ENCODE measurements around the gene ARL14.
"Not testable (repeated sequence)": the region's sequence is repeated elsewhere in the genome, so short reads cannot be mapped to it uniquely, and the experiment has no call there.

Gene ARL14

GRCh38 chr3:160677459-160677881, 510 bp downstream of the ARL14 start:
- DNase-seq (ENCODE audit: low read depth) = peak; percentile 40

GRCh38 chr3:160678292-160678842, 1.4 kb downstream of the ARL14 start:
- no peak for DNase-seq (ENCODE audit: low read depth)

DNA sequence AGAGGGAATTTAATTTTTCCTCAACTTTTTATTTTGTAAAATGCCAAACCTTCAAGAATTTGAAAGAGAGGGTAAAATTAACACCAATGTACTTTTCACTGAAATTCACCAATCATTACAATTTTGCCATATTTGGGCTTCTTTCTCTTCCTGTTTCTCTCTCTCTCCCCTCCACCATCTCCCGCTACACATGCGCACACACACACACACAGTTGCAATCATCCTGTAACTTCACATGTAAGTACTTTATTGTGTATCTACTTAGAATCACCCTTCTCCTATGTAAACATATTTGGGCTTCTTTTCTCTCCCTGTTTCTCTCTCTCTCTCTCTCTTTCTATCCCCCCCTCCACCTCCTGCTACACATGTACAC, 7.4 kb downstream of the ARL14 start:
- DNase-seq (ENCODE audit: low read depth) = no peak

GRCh38 chr3:160685144-160685766, 8.3 kb downstream of the ARL14 start:
- DNase-seq (ENCODE audit: low read depth) = peak; percentile 42

DNA sequence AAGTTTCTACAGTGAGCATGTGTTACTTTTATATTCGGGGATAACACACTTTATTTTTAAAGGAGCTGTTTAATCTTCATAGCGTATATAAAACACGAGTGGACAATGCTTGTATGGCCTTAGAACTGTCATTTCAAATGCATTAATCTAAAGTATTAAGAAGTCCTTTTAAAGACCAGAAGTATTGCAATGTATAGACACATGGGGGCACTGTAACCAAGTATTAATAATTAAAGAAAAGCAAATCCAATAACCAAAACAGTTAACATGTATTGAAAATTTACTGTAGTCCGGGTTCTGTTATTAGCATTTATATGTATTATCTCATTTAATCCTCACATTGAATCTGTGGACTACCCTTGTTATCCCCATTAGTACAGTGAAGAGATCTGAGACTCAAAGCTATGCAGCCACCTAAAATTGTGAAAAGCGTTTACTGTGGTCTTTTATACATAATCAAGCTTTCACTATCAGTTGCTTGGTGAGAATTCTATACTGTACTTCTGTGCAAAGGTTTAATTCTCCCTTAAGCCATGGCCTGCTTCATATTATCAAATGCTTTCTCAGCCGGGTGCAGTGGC, 10.1 kb downstream of the ARL14 start:
- peak; percentile 57 for DNase-seq (ENCODE audit: low read depth)

GRCh38 chr3:160691151-160691550, 14.2 kb downstream of the ARL14 start:
- DNase-seq (ENCODE audit: low read depth) = no peak

- no peak for DNase-seq (ENCODE audit: low read depth)
These were observed 15.0 kb downstream of the ARL14 start for GRCh38 chr3:160691962-160692361.

DNA sequence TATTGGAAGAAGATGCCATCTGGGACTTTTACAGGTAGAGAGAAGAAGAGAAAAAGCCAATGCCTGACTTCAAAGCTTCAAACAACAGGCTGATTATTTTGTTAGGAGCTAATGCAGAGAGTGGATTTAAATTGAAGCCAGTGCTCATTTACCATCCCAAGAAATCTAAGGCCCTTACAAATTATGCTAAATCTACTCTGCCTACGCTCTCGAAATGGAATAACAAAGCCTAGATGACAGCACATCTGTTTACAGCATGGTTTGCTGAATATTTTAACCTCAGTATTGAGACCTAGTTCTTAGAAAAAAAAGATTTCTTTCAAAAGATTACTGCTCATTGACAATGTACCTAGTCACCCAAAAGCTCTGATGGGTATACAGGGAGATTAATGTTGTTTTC, 16.2 kb downstream of the ARL14 start:
- DNase-seq (ENCODE audit: low read depth) = no peak

GRCh38 chr3:160694345-160694744, 17.4 kb downstream of the ARL14 start:
- DNase-seq (ENCODE audit: low read depth) = no peak

GRCh38 chr3:160695003-160695402, 18.0 kb downstream of the ARL14 start:
- no peak for DNase-seq (ENCODE audit: low read depth)

GRCh38 chr3:160695915-160696327, 19.0 kb downstream of the ARL14 start:
- DNase-seq (ENCODE audit: low read depth) = peak; percentile 14

- DNase-seq (ENCODE audit: low read depth) = peak; percentile 82
These were observed 20.8 kb downstream of the ARL14 start for GRCh38 chr3:160697637-160698380.

- DNase-seq (ENCODE audit: low read depth) = no peak
These were observed 21.7 kb downstream of the ARL14 start for GRCh38 chr3:160698599-160699195.

GRCh38 chr3:160701490-160701889, 24.5 kb downstream of the ARL14 start:
- no peak for DNase-seq (ENCODE audit: low read depth)

- DNase-seq (ENCODE audit: low read depth) = peak; percentile 28
These were observed 25.3 kb downstream of the ARL14 start for GRCh38 chr3:160702290-160702689.

GRCh38 chr3:160703974-160704373, 27.0 kb downstream of the ARL14 start:
- DNase-seq (ENCODE audit: low read depth) = peak; percentile 14

GRCh38 chr3:160707187-160707794, 30.3 kb downstream of the ARL14 start:
- peak; percentile 62 for DNase-seq (ENCODE audit: low read depth)

- no peak for DNase-seq (ENCODE audit: low read depth)
These were observed 32.7 kb downstream of the ARL14 start for GRCh38 chr3:160709477-160710182.

GRCh38 chr3:160713144-160713543, 36.2 kb downstream of the ARL14 start:
- DNase-seq (ENCODE audit: low read depth) = not testable (repeated sequence)

GRCh38 chr3:160719710-160720109, 42.8 kb downstream of the ARL14 start:
- no peak for DNase-seq (ENCODE audit: low read depth)

GRCh38 chr3:160720123-160720746, 43.3 kb downstream of the ARL14 start:
- peak; percentile 19 for DNase-seq (ENCODE audit: low read depth)
